Stimulated activated CD4-positive, alpha-beta T cell treated with anti-CD3 and anti-CD28 coated beads, Interleukin-12 subunit alpha, Interleukin-12 subunit beta, amount 100 ng/mL, for 4 hours (primary cell): ENCODE data around the gene MTX3.

ENCODE experiments used
- DNase-seq: peaks from one replicate; pipeline ENCODE4 v3.0.0-alpha.2; 2020

The MTX3 gene, protein sequence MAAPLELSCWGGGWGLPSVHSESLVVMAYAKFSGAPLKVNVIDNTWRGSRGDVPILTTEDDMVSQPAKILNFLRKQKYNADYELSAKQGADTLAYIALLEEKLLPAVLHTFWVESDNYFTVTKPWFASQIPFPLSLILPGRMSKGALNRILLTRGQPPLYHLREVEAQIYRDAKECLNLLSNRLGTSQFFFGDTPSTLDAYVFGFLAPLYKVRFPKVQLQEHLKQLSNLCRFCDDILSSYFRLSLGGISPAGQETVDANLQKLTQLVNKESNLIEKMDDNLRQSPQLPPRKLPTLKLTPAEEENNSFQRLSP

DNA sequence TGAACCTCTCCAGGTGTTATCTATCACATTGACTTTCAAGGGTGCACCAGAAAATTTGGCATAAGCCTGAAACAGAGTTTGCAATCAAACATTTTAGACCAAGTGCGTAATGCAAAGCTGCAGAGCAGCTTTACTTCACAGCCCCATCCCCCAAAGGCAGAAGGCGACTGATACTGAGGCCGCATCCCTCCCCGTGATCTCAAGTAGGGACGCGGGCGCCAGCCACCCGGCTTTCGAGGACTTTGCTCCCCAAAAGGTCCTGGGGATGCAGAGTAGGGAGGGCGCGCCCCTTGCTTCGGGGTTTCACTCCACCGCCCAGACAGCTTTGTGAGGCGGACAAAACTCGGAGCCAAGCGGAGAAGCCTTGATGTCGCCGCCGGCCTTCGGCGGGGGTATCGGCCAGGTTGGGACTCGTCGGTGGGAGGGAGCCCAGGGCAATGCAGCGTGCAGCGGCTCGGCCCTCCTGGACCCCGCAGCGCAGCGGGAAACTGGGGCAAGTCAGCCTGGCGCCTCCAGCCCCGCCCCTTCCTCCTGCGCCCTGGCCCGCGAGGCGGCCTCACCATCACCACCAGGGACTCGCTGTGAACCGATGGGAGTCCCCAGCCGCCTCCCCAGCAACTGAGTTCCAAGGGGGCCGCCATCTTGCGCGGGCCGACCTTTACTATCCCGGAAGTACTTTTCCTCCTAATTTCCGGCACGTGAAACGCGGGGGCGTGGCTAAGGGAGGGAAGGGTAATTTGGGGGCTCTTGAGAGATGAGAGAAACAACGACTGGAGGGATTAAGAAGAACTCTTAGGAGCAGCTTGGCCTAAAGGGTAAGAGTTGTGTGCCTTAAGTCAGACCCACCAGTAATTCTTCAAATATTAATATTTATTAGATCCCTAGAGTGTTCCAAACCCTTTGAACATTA lies at the start of gene MTX3:
MTX3 (minus strand) TSS at position 665 of the 910 bp plus-strand sequence; CDS start at position 641, 24 bp downstream.
- peak; percentile 87 for DNase-seq

DNA sequence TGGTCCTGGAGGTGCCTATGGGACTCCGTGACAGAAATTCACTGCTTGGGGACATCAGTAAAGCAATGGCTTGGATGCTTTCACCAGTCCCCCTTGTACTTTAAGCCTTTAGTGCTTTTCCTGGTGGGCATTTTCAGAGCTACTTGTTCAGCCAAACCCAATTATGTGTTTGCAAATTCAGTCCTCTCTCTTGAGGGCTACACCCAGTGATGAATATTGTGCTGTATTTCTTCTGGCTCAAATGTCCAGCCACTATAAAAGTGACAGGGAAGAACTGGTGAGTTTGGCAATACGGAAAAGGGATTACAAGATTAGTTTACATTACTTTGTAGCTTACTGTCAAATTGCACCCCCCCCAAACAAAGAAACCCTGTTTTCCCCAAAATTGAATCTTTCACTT lies 48.6 kb upstream of the MTX3 start:
- no peak for DNase-seq

DNA sequence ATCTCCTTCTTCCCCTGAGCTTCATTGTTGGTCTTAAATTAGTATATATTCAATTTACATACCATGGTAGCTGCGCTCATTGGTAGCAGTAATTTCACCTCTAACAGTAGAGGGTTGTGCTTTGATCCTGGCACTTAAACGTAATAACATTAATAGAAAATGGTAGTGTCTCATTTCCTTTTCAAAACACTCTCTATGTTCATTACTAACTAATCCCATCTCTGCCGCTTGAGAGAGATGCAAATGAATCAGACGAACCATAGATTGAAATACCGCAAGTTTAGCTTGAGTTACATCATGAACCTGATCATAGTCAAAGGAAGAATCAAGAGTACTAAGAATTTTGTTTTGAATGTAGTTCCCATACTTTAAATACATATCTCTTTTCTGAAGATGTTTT lies 46.3 kb upstream of the MTX3 start:
- DNase-seq, result no peak

DNA sequence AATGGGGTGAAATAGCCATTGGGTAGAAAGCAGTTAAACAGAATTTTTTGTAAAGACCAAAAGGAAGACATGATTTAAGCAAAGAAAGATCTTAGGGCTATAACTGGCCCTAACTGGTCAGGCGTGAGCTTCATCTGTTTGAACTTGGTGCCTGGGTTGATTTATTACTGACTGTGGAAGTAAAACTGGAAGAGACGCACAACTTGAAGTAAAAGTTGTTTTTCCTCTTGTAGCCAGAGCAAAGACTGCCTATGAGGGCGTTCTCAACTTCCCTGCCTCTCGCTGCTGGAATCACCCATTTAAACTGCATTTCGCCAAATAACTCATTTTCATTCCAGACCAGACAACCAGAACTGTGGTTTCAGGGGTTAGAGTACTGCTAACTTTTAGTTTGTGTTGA lies 45.6 kb upstream of the MTX3 start:
- DNase-seq, result no peak

DNA sequence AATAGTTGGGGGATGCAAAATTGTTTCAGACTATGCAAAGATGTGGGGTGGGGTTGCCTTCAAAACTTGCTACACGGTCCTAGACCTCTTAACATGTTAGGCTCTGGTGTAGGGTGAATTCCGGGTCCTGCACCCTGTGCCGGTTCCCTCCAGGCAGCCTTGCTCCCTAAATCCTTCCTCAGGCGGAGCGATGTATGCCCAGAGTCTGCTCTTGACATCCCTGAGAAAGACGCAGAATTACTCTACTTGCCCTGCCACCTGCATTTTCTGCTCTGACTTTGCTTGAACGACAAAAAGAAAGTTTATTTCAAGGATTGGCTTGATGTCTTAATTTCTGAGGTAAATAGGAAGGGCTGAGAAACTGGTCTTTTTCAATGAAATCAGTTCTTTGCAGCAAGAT lies 44.8 kb upstream of the MTX3 start:
- no peak for DNase-seq

DNA sequence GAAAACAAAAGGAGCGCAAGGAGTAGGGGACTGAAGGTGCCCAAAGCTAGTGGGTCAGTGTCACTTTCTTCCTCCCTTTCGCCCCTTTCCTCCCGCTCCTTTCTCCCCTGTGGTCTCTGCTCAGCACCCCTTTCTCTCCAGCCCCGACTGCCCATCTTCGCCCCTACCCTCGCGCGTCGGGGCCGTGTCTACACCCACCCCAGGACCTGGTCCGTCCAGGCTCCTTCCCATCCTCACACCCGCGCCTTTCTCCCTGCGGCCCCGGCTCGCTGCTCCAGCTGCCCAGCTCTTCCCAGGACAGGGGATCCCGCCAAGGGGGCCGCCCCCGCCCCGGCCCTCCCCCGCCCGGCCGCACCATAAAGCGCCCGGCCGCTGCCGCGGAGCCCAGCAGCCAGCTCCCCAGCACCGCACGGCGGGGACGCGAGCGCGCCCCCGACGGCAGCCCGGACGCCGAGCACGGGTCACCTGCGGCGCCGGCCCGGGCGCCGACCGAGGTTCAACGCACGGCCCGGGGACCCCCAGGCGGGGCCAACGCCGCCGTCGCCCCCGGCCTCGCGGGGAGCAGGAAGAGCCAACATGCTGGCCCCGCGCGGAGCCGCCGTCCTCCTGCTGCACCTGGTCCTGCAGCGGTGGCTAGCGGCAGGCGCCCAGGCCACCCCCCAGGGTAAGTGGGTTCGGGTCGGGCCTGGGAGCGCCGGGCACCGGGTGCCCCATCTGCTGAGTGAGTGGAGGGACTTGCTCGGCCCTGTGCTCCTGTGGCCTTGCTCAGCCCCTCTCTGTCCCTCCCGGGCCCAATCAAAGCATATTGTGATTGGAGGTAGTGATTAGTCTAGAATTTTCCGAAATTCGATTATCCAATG lies 44.1 kb upstream of the MTX3 start, which contains the start of gene THBS4:
THBS4 (plus strand) TSS at position 387 of the 860 bp plus-strand sequence; CDS start at position 577, 190 bp downstream.
- DNase-seq, result peak; percentile 2

DNA sequence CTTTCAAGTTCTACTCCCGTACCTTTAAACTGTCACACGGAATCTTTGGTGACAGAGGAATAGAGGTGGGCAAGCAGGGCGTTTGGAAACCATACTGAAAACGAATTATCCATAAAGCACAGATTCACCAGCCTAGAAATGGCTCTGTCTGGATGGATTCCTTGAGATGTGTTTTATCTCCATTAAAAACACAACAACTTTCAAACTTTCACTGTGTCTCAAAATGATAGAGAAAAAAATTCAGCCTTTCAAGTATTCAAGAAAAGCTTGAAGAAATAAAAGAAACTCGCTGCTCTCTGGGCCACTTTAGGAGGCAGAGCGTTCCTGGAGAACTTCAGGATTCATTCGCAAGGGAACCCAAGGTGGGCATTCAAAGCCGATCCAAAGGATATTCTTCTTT lies 43.5 kb upstream of the MTX3 start:
- no peak for DNase-seq

DNA sequence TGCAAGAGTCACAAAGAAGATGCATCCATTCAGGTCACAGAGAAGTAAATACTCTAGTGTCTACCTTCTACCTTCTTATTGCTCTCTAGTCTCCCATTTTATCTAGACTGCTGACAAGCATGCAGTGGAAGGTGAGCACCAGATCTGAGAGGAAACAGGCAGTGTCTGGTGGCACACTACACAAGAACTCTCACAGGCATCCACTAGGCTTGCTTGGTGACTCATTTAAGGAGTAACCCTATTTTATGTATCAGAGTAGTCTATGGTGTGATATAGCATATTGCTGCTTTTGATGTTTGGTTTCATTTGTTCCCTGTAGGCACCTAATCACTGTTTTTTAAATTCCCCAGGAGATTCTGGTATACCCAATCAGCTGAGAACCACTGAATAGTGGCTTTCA lies 42.5 kb upstream of the MTX3 start:
- peak; percentile 5 for DNase-seq

DNA sequence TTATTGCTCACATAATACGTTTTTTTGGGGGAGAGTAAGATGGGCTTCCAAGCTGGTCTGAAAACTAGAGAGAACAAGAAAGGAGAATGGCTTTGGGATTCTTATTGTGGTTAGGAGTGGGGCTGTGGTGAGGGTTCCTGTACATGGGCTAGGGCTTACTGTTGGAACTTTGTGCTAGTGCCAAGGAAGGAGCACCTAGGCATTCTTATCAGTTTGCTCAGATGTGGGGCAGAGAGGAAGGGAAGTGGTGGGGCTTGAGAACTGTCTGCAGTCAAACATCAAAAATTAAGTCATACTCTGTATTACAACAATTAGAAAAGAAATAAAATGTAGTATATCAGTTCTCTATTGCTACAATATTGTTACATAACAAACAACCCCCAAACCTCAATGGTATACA lies 40.0 kb upstream of the MTX3 start:
- no peak for DNase-seq

DNA sequence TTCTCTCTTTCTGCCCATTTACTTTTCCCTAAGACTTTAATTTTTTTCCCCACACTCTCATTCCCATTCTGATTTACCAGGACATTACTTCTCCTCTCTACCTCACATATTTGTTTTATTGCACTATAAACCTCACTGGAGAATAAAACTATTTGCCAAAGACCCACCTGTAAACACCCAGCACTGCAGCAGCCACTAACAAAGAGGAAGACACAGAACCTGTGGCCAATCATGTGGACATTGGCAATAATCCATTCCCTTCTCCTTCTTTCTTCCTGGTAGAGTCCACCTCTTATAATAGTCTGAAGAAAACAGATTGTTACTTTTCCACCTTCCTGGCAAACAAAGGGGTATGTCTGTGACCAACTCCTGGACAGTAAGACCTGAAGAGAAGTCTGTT lies 35.8 kb upstream of the MTX3 start:
- no peak for DNase-seq

DNA sequence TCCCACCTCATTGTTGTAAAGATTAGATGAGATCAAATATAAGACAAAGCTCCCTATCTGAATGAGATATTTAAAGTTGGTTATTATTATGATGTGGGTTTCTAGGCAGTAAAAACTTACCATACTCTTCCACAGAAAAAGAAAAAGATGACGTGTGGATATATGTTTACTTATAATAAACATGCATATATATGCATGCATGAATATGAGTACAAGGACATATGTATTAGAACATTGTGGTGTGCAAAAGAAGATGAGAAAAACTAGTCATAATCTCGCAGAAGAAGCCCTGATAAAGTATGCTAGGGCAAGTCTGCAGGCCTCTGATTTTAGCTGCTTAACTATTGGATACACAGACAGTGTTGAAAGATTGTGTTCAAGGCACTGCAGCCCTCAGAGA lies 34.0 kb upstream of the MTX3 start:
- DNase-seq, result no peak

DNA sequence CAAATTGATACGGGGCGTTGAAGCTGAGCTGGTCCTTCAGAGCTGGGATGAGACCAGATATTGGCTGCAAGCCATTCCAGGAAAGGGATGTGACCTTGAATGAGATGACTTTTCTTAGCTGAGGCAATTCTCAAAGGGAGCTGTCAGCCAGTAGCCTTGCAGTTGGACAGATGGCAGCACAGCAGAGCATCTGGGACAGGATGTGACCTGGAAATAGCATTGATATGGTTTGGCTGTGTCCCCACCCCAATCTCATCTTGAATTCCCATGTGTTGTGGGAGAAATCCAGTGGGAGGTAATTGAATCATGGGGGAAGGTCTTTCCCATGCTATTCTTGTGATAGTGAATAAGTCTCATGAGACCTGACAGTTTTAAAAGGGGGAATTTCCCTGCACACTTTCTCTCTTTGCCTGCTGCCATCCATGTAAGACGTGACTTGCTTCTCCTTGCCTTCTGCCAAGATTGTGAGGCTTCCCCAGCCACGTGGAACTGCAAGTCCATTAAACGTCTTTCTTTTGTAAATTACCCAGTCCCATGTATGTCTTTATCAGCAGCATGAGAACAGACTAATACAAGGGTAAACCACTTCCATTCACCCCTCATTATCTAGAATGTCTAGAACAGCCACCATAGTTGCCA lies 19.8 kb upstream of the MTX3 start:
- DNase-seq, result no peak

DNA sequence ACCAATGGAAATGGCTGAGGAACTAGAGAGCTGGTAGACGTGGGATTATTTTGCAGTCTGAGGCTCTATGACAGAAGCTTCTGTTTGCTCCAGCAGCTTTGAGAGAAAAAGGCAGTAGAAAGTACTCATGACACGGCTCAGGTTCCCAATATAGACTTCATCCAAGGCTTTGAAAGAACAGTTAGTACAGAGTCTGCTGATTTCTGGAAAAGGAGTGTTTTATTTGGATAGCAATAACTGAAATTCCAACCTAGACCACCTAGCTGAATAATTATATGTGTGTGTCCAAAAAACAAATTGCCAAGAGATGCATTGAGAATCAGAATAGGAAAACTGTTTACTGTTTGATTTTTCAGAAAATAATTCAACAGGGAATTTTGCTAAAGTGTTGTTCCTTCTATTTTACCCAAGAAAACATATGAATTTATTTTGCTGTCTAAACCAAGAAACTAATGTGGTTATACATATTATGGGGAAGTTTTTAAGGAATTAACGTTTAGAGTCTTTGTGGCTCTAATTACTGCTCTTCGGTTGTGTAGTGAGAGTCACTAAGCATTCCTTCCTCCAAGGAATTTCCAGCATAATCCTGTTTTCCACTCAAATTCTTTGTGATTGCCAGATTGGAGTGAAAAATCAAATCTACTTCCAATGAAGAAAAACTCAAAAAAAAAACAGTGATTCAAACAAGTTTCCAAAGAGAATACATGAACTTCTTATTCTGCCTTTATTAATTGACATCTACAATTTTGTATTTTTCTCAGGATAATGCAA lies 18.1 kb upstream of the MTX3 start:
- DNase-seq, result no peak

DNA sequence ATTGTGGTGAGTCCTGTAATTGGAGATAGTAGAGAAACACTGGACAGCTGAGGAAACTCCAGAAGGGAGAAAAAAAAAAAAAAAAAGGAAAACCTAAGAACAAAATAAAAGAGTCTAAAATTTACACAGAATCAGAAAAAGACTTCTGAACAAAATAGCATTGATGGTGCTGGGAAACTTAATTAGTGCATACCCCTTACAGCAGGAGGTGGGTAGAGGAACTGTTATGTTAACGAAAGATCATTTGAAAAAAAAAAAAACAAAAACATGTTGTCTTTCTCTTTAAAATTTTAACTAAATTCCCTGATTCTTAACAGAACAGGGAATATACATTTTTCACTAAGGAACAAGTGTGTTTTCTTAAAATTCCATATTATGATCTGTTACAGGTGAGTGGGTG lies 11.6 kb upstream of the MTX3 start:
- no peak for DNase-seq

DNA sequence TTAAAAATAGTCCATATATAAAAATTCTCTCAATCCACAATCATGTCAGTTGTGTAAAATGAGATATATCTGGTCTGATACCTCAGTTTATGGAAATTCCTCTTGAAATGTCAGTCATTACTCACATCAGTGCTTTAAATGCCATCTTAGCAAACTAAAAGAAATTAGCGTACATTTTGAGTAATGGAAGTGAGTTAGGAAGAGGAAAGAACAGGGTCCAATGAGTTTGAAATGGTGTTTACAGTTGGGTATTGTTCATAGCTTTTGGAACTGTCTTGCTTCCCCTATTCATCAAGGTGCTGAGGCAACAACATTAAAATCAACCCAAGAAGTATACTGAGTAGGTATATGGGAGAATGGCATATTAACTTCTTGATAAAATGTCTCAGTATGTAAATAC lies 8.7 kb upstream of the MTX3 start:
- no peak for DNase-seq

DNA sequence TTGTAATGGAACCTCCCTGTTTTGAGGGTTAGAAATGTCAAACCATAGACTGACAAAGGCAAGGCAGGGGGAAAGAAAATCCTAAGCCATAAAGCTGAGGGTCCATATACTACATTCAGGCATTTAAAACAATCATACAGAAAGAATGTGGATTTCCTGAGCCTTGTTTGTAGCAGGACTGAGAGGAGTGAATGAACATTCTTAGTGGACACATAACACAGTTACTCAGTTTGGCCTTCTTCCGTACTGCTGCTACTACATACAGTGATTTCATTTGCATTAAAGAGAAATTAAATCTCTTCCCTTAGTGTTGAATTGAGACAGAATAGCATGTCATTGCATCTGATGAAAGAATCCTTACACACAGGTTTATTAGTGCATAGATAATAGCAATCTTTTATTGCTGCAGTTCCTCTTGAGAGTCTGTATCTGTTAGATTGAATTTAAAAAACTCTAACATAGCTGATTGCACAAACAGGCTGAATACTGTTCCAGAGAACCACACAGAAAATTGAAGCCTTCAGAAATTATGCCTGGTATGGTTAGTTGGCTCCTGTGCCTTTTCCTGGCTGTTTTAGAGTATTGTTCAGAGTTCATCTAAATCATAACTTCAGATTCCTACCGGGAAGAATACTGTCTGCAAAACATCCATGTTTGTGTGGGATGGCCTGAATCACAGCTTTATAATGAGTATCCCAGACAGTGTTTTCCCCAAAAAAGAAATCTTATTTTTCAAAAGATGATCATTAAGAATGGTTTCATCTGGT lies 2.0 kb upstream of the MTX3 start:
- DNase-seq, result no peak

DNA sequence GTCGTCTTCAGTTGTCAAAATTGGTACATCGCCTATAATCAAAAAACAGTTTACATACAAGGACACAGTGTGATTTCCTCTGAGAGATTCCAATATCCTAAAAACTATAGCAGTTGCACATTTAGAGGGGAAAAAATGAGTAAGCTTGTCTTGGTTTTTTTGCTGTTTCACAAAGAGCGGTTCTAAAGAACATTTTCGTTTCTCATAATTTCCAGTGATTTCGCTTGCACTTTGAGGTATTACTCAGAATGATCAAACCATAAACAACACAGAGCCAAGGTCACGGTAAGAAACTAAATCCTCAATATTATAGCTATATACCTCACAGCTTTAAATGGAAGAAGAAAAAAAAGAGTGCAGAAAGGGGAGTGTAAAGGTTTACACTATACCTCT lies 861 bp downstream of the MTX3 start:
- no peak for DNase-seq

DNA sequence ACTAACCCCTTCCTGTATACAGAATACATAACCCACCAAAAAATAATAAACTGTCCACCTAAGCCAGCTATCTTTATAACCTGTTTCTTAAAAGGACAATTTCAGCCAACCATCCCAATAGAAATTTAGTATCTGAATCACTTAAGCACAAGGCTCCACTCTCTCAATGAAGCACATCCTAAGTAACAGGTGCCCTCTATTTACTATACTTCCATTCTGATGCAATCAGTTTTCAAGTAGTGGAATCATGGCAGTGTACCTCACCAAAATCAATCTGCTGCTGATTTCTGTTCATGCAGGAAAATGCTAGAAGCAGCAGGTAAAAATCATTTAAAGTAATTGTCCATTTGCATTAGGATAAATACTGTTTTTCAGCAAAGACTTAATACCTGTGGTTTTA lies 4.8 kb downstream of the MTX3 start:
- no peak for DNase-seq

DNA sequence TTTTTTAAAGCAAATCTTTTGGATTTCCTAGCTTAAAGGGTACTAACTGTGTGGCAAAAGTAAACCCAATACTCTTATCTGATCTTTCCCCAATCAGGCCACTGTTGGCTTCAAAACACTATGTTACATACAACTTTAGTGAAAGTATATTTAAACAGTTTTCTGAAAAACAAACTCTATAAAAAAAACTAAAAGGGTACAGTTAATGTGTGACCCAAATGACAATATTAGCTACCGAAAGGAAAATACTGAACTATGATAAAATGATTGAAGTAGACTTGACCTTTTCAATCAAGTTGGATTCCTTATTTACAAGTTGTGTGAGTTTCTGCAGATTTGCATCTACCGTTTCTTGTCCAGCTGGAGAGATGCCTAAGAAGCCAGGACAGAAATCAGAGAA lies 5.8 kb downstream of the MTX3 start:
- DNase-seq, result no peak

DNA sequence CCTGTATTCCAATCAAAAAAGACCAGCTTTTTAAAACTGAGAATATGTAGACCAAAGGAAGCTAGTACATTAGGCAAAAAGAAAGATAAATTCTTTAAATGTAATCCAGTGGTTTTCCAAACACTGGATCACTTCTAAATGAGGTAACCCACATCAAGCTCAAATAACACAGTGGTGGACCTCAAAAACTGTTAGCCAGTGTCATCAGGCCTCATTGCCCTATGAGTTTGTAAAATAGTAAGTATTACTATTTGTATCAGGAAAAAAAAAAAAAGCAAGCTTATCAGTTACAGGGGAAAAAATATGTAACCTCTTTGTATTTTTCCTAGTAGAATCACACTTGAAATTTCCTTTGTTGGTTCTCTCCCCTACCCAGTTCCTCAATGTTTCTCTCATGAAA lies 6.7 kb downstream of the MTX3 start:
- DNase-seq, result no peak

DNA sequence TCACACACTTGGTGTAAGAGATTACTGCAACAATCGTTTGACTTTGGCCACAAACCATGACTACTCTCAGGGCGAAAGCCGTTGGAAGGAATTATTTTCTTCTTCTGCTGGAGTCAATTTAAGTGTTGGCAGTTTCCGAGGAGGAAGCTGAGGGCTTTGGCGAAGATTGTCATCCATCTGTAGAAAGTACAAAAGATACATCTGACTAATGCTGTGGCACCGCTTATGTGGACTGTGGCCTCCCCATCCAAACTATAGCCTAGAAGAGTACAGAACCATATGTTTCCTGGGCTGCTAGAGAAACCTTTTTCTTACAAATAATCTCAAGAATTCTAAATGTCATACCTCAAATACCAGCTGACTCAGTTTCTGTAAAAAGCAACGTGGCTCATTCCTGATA lies 7.4 kb downstream of the MTX3 start:
- no peak for DNase-seq
